ENCODE data around the gene LDAF1.

The LDAF1 gene

DNA sequence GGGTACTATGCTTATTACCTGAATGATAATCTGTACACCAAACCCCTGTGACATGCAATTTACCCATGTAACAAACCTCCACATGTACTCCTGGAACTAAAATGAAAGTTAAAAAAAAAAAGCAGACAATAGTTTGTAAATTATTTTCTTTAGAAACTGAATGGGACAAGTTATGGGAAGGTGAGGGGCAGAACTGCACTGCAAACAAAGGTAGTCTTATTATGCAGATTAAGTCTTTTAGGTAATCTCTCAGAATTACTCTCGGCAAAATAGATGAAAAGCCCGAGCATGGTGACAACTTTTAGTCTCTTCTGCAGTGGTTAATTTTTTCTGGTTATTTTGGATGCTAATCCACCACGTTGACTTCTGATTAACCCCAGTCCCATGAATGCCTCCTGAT, 25.5 kb downstream of the LDAF1 start:
- Histone ChIP-seq H3K14ac (ENCODE audit: low read length in 2 of 2) (no peak overlapping the region), H3K36me3 (ENCODE audit: control insufficient read depth in 1 of 2, insufficient read depth in 2 of 2, low read depth in 1 of 2, low read length in 2 of 2) (peaks cover 20 to 43% of the 10 kb centered on the region in 2 experiments), H3K4me1 (ENCODE audit: control insufficient read depth, insufficient read depth, low read depth, low read length) (peaks cover 8% of the 10 kb centered on the region), H2BK12ac (ENCODE audit: low read length in 2 of 2) (no peak overlapping the region), H3K4ac (ENCODE audit: low read depth in 1 of 2, low read length in 2 of 2) (no peak overlapping the region), H3K79me1 (replicated peaks; ENCODE audit: low read length, poor library complexity, severe bottlenecking) (no peaks in the 10 kb centered on the region), H3K27me3 (ENCODE audit: control insufficient read depth in 1 of 2, insufficient read depth in 1 of 2, low read length in 2 of 2) (no peaks in the 10 kb centered on the region), H4K91ac (ENCODE audit: low read length) (no peak overlapping the region), H2BK5ac (ENCODE audit: low read depth, low read length, poor library complexity, severe bottlenecking) (no peak overlapping the region), H3K23ac (ENCODE audit: low read length in 2 of 2) (no peak overlapping the region), H3K4me3 (ENCODE audit: insufficient read depth in 1 of 2, low read depth in 1 of 2, low read length in 2 of 2) (no peak overlapping the region), H3K9me3 (ENCODE audit: control insufficient read depth, low read length) (peaks cover 13% of the 10 kb centered on the region), H3K18ac (ENCODE audit: low read depth in 1 of 2, low read length in 2 of 2) (no peak overlapping the region), H3K4me2 (ENCODE audit: low read length, poor library complexity, severe bottlenecking) (no peak overlapping the region), H4K8ac (ENCODE audit: low read length) (no peak overlapping the region), H3K9ac (ENCODE audit: low read length) (no peak overlapping the region), H2AFZ (ENCODE audit: low read depth, low read length) (no peak overlapping the region), H3K27ac (ENCODE audit: low read length, poor library complexity, severe bottlenecking) (no peak overlapping the region), H2BK120ac (ENCODE audit: low read depth, low read length) (no peak overlapping the region), H2BK15ac (ENCODE audit: low read depth, poor library complexity, severe bottlenecking) (no peak overlapping the region), H2AK5ac (ENCODE audit: low read length, severe bottlenecking) (no peak overlapping the region)
- no peak for DNase-seq
- WGBS, result 100% methylated on average over 2 of the region's 3 CpGs

DNA sequence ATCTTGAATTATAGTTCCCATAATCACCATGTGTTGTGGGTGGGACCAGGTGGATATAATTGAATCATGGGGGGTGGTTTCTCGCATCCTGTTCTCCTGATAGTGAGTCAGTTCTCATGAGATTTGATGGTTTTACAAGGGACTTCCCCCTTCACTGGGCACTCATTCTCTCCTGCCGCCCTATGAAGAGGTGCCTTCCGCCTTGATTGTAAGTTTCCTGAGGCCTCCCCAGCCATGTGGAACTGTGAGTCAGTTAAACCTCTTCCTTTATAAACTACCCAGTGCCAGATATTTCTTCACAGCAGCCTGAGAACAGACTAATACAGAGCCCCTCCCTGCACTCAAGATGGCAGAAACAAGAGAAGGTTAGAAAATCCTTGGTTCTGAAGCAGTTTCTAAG, 26.4 kb downstream of the LDAF1 start:
- no peak overlapping the region for H3K4ac ChIP-seq (ENCODE audit: low read depth in 1 of 2, low read length in 2 of 2)
- no peak overlapping the region for H2AK5ac ChIP-seq (ENCODE audit: low read length, severe bottlenecking)
- WGBS, result 89% methylated on average over 3 of the region's 3 CpGs

DNA sequence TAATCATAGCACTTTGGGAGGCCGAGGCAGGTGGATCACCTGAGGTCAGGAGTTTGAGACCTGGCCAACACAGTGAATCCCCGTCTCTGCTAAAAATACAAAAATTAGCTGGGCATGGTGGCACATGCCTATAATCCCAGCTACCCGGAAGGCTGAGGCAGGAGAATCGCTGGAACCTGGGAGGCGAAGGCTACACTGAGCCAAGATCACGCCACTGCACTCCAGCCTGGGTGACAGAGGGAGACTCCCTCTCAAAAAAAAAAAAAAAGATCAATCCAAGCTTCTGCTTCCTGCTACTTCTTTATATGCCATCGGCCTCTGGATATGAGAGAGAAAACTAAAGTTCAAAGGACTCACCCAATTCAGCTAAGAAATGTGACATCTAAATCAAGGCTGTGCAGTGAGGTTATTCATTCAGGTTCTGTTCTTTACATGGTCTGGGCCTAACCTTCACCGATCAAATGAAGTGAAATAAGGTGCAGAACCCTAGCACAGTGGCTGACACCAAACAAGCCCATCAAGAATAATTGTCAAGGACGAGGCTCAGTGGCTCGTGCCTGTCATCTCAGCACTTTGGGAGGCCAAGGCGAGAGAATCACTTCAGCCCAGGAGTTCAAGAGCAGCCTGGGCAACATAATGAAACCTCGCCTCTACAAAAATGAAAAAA, 27.3 kb downstream of the LDAF1 start:
- H3K14ac ChIP-seq (ENCODE audit: low read length in 2 of 2), result no peak overlapping the region
- no peak overlapping the region for H3K4me2 ChIP-seq (ENCODE audit: low read length, poor library complexity, severe bottlenecking)
- no peak overlapping the region for H4K8ac ChIP-seq (ENCODE audit: low read length)
- no peak overlapping the region for H3K9ac ChIP-seq (ENCODE audit: low read length)
- no peak overlapping the region for H3K4me3 ChIP-seq (ENCODE audit: insufficient read depth in 1 of 2, low read depth in 1 of 2, low read length in 2 of 2)
- H3K9me3 ChIP-seq (ENCODE audit: control insufficient read depth, low read length), result peaks cover 13% of the 10 kb centered on the region
- no peak overlapping the region for H3K18ac ChIP-seq (ENCODE audit: low read depth in 1 of 2, low read length in 2 of 2)
- no peak overlapping the region for H2AFZ ChIP-seq (ENCODE audit: low read depth, low read length)
- H3K23ac ChIP-seq (ENCODE audit: low read length in 2 of 2), result no peak overlapping the region
- no peak overlapping the region for H2BK12ac ChIP-seq (ENCODE audit: low read length in 2 of 2)
- H3K4ac ChIP-seq (ENCODE audit: low read depth in 1 of 2, low read length in 2 of 2), result no peak overlapping the region
- H3K36me3 ChIP-seq (ENCODE audit: control insufficient read depth in 1 of 2, insufficient read depth in 2 of 2, low read depth in 1 of 2, low read length in 2 of 2), result peaks cover 12 to 27% of the 10 kb centered on the region in 2 experiments
- no peak overlapping the region for H3K27ac ChIP-seq (ENCODE audit: low read length, poor library complexity, severe bottlenecking)
- no peak for DNase-seq
- H4K91ac ChIP-seq (ENCODE audit: low read length), result no peak overlapping the region
- peaks cover 8% of the 10 kb centered on the region for H3K4me1 ChIP-seq (ENCODE audit: control insufficient read depth, insufficient read depth, low read depth, low read length)
- no peak overlapping the region for H2BK120ac ChIP-seq (ENCODE audit: low read depth, low read length)
- no peak overlapping the region for H2BK5ac ChIP-seq (ENCODE audit: low read depth, low read length, poor library complexity, severe bottlenecking)
- 94% methylated on average over 10 of the region's 12 CpGs for WGBS
- H2AK5ac ChIP-seq (ENCODE audit: low read length, severe bottlenecking), result no peak overlapping the region
- no peaks in the 10 kb centered on the region for H3K27me3 ChIP-seq (ENCODE audit: control insufficient read depth in 1 of 2, insufficient read depth in 1 of 2, low read length in 2 of 2)
- H3K79me1 ChIP-seq (replicated peaks; ENCODE audit: low read length, poor library complexity, severe bottlenecking), result no peaks in the 10 kb centered on the region
- H2BK15ac ChIP-seq (ENCODE audit: low read depth, poor library complexity, severe bottlenecking), result no peak overlapping the region

More for the DNA sequence above, 26.4 kb downstream of the LDAF1 start:
- Histone ChIP-seq H4K91ac (ENCODE audit: low read length) (no peak overlapping the region), H3K36me3 (ENCODE audit: control insufficient read depth in 1 of 2, insufficient read depth in 2 of 2, low read depth in 1 of 2, low read length in 2 of 2) (peaks cover 15 to 34% of the 10 kb centered on the region in 2 experiments), H3K27me3 (ENCODE audit: control insufficient read depth in 1 of 2, insufficient read depth in 1 of 2, low read length in 2 of 2) (no peaks in the 10 kb centered on the region), H3K4me3 (ENCODE audit: insufficient read depth in 1 of 2, low read depth in 1 of 2, low read length in 2 of 2) (no peak overlapping the region), H2BK5ac (ENCODE audit: low read depth, low read length, poor library complexity, severe bottlenecking) (no peak overlapping the region), H3K9ac (ENCODE audit: low read length) (no peak overlapping the region), H3K4me1 (ENCODE audit: control insufficient read depth, insufficient read depth, low read depth, low read length) (peaks cover 8% of the 10 kb centered on the region), H2BK15ac (ENCODE audit: low read depth, poor library complexity, severe bottlenecking) (no peak overlapping the region), H3K23ac (ENCODE audit: low read length in 2 of 2) (no peak overlapping the region), H4K8ac (ENCODE audit: low read length) (no peak overlapping the region), H3K4me2 (ENCODE audit: low read length, poor library complexity, severe bottlenecking) (no peak overlapping the region), H3K14ac (ENCODE audit: low read length in 2 of 2) (no peak overlapping the region), H2BK12ac (ENCODE audit: low read length in 2 of 2) (no peak overlapping the region), H3K18ac (ENCODE audit: low read depth in 1 of 2, low read length in 2 of 2) (no peak overlapping the region), H3K27ac (ENCODE audit: low read length, poor library complexity, severe bottlenecking) (no peak overlapping the region), H3K9me3 (ENCODE audit: control insufficient read depth, low read length) (peaks cover 13% of the 10 kb centered on the region), H2BK120ac (ENCODE audit: low read depth, low read length) (no peak overlapping the region), H3K79me1 (replicated peaks; ENCODE audit: low read length, poor library complexity, severe bottlenecking) (no peaks in the 10 kb centered on the region), H2AFZ (ENCODE audit: low read depth, low read length) (no peak overlapping the region)
- peak; percentile 6 for DNase-seq

DNA sequence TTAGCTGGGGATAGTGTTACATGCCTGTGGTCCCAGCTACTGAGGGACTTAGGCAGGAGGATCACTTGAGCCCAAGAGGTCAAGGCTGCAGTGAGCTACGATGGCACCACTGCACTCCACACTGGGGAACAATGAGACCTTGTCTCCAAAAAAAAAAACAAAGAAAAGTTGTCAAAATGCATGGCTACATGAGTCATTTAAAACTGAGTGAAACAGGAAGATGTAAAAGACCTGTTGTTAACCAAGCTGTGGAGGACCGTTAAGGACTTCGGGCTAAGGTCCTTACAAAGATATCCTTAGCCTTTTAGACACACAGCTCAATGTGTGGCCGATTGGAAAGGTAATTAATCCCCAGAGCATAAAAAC, 27.8 kb downstream of the LDAF1 start:
- H3K23ac ChIP-seq (ENCODE audit: low read length in 2 of 2), result no peak overlapping the region
- H4K91ac ChIP-seq (ENCODE audit: low read length), result no peak overlapping the region
- peaks cover 8% of the 10 kb centered on the region for H3K9me3 ChIP-seq (ENCODE audit: control insufficient read depth, low read length)
- no peak overlapping the region for H3K14ac ChIP-seq (ENCODE audit: low read length in 2 of 2)
- H2AK5ac ChIP-seq (ENCODE audit: low read length, severe bottlenecking), result no peak overlapping the region
- H2BK120ac ChIP-seq (ENCODE audit: low read depth, low read length), result no peak overlapping the region
- peaks cover 9 to 22% of the 10 kb centered on the region in 2 experiments for H3K36me3 ChIP-seq (ENCODE audit: control insufficient read depth in 1 of 2, insufficient read depth in 2 of 2, low read depth in 1 of 2, low read length in 2 of 2)
- WGBS, result 56% methylated on average over 4 of the region's 4 CpGs
- no peak overlapping the region for H2AFZ ChIP-seq (ENCODE audit: low read depth, low read length)
- no peak overlapping the region for H3K4me3 ChIP-seq (ENCODE audit: insufficient read depth in 1 of 2, low read depth in 1 of 2, low read length in 2 of 2)
- H3K27me3 ChIP-seq (ENCODE audit: control insufficient read depth in 1 of 2, insufficient read depth in 1 of 2, low read length in 2 of 2), result no peaks in the 10 kb centered on the region
- H2BK5ac ChIP-seq (ENCODE audit: low read depth, low read length, poor library complexity, severe bottlenecking), result no peak overlapping the region
- H2BK12ac ChIP-seq (ENCODE audit: low read length in 2 of 2), result no peak overlapping the region
- H3K27ac ChIP-seq (ENCODE audit: low read length, poor library complexity, severe bottlenecking), result no peak overlapping the region
- no peak overlapping the region for H3K18ac ChIP-seq (ENCODE audit: low read depth in 1 of 2, low read length in 2 of 2)
- no peak overlapping the region for H3K4me2 ChIP-seq (ENCODE audit: low read length, poor library complexity, severe bottlenecking)
- no peak overlapping the region for H4K8ac ChIP-seq (ENCODE audit: low read length)
- no peak for DNase-seq
- no peak overlapping the region for H2BK15ac ChIP-seq (ENCODE audit: low read depth, poor library complexity, severe bottlenecking)
- no peak overlapping the region for H3K4ac ChIP-seq (ENCODE audit: low read depth in 1 of 2, low read length in 2 of 2)
- peaks cover 8% of the 10 kb centered on the region for H3K4me1 ChIP-seq (ENCODE audit: control insufficient read depth, insufficient read depth, low read depth, low read length)
- H3K79me1 ChIP-seq (replicated peaks; ENCODE audit: low read length, poor library complexity, severe bottlenecking), result no peaks in the 10 kb centered on the region
- H3K9ac ChIP-seq (ENCODE audit: low read length), result no peak overlapping the region
